ENCODE results near the gene ADPRM.

DNA sequence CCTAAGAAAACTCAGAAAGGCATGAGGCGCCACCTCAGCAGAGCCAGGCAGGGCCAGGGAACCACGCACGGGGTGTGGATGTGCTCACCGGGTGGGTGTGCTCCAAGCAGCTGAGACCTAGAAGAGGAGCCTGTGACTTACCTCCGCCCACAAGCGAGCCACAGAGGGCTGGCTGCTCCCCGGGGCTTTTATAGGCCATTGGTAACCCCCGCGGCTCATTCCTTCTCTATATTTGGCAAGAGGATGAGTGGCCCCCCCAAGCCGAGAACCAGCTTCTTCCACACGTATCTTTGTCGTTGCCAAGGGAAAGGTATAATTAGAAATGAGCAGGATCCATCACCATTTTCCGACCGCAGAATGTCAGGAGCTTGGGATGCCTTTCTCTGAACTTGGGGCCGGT lies 40.2 kb upstream of the ADPRM start, which contains the start of gene MYH3:
- TF ChIP-seq POLR2A (IDR thresholded peaks at IDR 0.05) = no peak
- TF ChIP-seq, protein P1, sequence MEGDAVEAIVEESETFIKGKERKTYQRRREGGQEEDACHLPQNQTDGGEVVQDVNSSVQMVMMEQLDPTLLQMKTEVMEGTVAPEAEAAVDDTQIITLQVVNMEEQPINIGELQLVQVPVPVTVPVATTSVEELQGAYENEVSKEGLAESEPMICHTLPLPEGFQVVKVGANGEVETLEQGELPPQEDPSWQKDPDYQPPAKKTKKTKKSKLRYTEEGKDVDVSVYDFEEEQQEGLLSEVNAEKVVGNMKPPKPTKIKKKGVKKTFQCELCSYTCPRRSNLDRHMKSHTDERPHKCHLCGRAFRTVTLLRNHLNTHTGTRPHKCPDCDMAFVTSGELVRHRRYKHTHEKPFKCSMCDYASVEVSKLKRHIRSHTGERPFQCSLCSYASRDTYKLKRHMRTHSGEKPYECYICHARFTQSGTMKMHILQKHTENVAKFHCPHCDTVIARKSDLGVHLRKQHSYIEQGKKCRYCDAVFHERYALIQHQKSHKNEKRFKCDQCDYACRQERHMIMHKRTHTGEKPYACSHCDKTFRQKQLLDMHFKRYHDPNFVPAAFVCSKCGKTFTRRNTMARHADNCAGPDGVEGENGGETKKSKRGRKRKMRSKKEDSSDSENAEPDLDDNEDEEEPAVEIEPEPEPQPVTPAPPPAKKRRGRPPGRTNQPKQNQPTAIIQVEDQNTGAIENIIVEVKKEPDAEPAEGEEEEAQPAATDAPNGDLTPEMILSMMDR (IDR thresholded peaks at IDR 0.05) = no peak
